Activated naive CD4-positive, alpha-beta T cell treated with anti-CD3 and anti-CD28 coated beads, Interleukin-2, amount 50 U/mL, for 24 hours (primary cell): Measurements from ENCODE around the gene QRICH2.

Source experiments
- H3K27ac Mint-ChIP-seq: one replicate; pipeline ENCODE4 v1.8.0; 2021; ENCODE audit warnings: mild to moderate bottlenecking, mixed read lengths
- H3K27me3 Mint-ChIP-seq: one replicate; pipeline ENCODE4 v1.8.0; 2021; ENCODE audit warnings: mixed read lengths
- H3K36me3 Mint-ChIP-seq: one replicate; pipeline ENCODE4 v1.8.0; 2021; ENCODE audit warnings: mixed read lengths
- H3K4me1 Mint-ChIP-seq: one replicate; pipeline ENCODE4 v1.8.0; 2021; ENCODE audit warnings: mixed read lengths
- H3K4me3 Mint-ChIP-seq: one replicate; pipeline ENCODE4 v1.8.0; 2021; ENCODE audit warnings: mild to moderate bottlenecking, mixed read lengths
- H3K9me3 Mint-ChIP-seq: one replicate; pipeline ENCODE4 v1.8.0; 2021; ENCODE audit warnings: mixed read lengths

The QRICH2 gene

GRCh38 chr17:76296889-76297288 is 11.2 kb downstream of the QRICH2 start:
- Mint-ChIP-seq H3K27ac (no peak overlapping the region), H3K27me3 (no peaks in the 10 kb centered on the region), H3K4me3 (no peak overlapping the region), H3K4me1 (peaks cover 4% of the 10 kb centered on the region), H3K36me3 (no peaks in the 10 kb centered on the region), H3K9me3 (no peaks in the 10 kb centered on the region)

GRCh38 chr17:76296186-76296585 is 11.9 kb downstream of the QRICH2 start:
- no peaks in the 10 kb centered on the region for H3K27me3 Mint-ChIP-seq

GRCh38 chr17:76293106-76293505 is 15.0 kb downstream of the QRICH2 start:
- H3K27ac Mint-ChIP-seq = no peak overlapping the region

More at GRCh38 chr17:76296186-76296585, 11.9 kb downstream of the QRICH2 start:
- H3K9me3 Mint-ChIP-seq = no peaks in the 10 kb centered on the region
- H3K27ac Mint-ChIP-seq = no peak overlapping the region
- H3K4me3 Mint-ChIP-seq = no peak overlapping the region
- peaks cover 4% of the 10 kb centered on the region for H3K4me1 Mint-ChIP-seq
- no peaks in the 10 kb centered on the region for H3K36me3 Mint-ChIP-seq

GRCh38 chr17:76292567-76292966 is 15.5 kb downstream of the QRICH2 start:
- H3K4me1 Mint-ChIP-seq = no peaks in the 10 kb centered on the region
- no peak overlapping the region for H3K4me3 Mint-ChIP-seq
- H3K27me3 Mint-ChIP-seq = no peaks in the 10 kb centered on the region
- no peaks in the 10 kb centered on the region for H3K9me3 Mint-ChIP-seq
- no peaks in the 10 kb centered on the region for H3K36me3 Mint-ChIP-seq
- H3K27ac Mint-ChIP-seq = no peak overlapping the region

More at GRCh38 chr17:76293106-76293505, 15.0 kb downstream of the QRICH2 start:
- H3K36me3 Mint-ChIP-seq = no peaks in the 10 kb centered on the region
- H3K27me3 Mint-ChIP-seq = no peaks in the 10 kb centered on the region
- H3K4me1 Mint-ChIP-seq = no peaks in the 10 kb centered on the region
- no peak overlapping the region for H3K4me3 Mint-ChIP-seq
- no peaks in the 10 kb centered on the region for H3K9me3 Mint-ChIP-seq

- H3K27me3 Mint-ChIP-seq = no peaks in the 10 kb centered on the region
- H3K36me3 Mint-ChIP-seq = no peaks in the 10 kb centered on the region
- H3K4me3 Mint-ChIP-seq = no peak overlapping the region
- H3K4me1 Mint-ChIP-seq = peaks cover 11% of the 10 kb centered on the region
- H3K27ac Mint-ChIP-seq = no peak overlapping the region
- H3K9me3 Mint-ChIP-seq = no peaks in the 10 kb centered on the region
Observed at GRCh38 chr17:76281573-76282371, 26.3 kb downstream of the QRICH2 start.

- H3K9me3 Mint-ChIP-seq = no peaks in the 10 kb centered on the region
- no peak overlapping the region for H3K27ac Mint-ChIP-seq
- no peaks in the 10 kb centered on the region for H3K36me3 Mint-ChIP-seq
- no peak overlapping the region for H3K4me3 Mint-ChIP-seq
- peaks cover 19% of the 10 kb centered on the region for H3K4me1 Mint-ChIP-seq
- H3K27me3 Mint-ChIP-seq = no peaks in the 10 kb centered on the region
Observed at GRCh38 chr17:76280650-76281049, 27.4 kb downstream of the QRICH2 start.

GRCh38 chr17:76279742-76280287 is 28.3 kb downstream of the QRICH2 start:
- Mint-ChIP-seq H3K27me3 (no peaks in the 10 kb centered on the region), H3K4me1 (peaks cover 25% of the 10 kb centered on the region), H3K4me3 (no peak overlapping the region), H3K9me3 (no peaks in the 10 kb centered on the region), H3K36me3 (no peaks in the 10 kb centered on the region), H3K27ac (no peak overlapping the region)

- H3K4me3 Mint-ChIP-seq = no peak overlapping the region
- H3K27me3 Mint-ChIP-seq = no peaks in the 10 kb centered on the region
- H3K27ac Mint-ChIP-seq = peak overlapping the region; percentile 30
- H3K4me1 Mint-ChIP-seq = peaks cover 31% of the 10 kb centered on the region
- no peaks in the 10 kb centered on the region for H3K36me3 Mint-ChIP-seq
- no peaks in the 10 kb centered on the region for H3K9me3 Mint-ChIP-seq
Observed at GRCh38 chr17:76278952-76279741, 28.9 kb downstream of the QRICH2 start.

- H3K4me3 Mint-ChIP-seq = no peak overlapping the region
- H3K27ac Mint-ChIP-seq = no peak overlapping the region
- no peaks in the 10 kb centered on the region for H3K9me3 Mint-ChIP-seq
- H3K36me3 Mint-ChIP-seq = no peaks in the 10 kb centered on the region
- H3K27me3 Mint-ChIP-seq = no peaks in the 10 kb centered on the region
- H3K4me1 Mint-ChIP-seq = peaks cover 36% of the 10 kb centered on the region
Observed at GRCh38 chr17:76278268-76278908, 29.7 kb downstream of the QRICH2 start.

- H3K4me3 Mint-ChIP-seq = no peak overlapping the region
- H3K9me3 Mint-ChIP-seq = no peaks in the 10 kb centered on the region
- no peaks in the 10 kb centered on the region for H3K36me3 Mint-ChIP-seq
- no peaks in the 10 kb centered on the region for H3K27me3 Mint-ChIP-seq
- H3K27ac Mint-ChIP-seq = peak overlapping the region; percentile 20
- peaks cover 43% of the 10 kb centered on the region for H3K4me1 Mint-ChIP-seq
Observed at GRCh38 chr17:76277300-76278267, 30.5 kb downstream of the QRICH2 start.

- H3K36me3 Mint-ChIP-seq = no peaks in the 10 kb centered on the region
- H3K27me3 Mint-ChIP-seq = no peaks in the 10 kb centered on the region
- H3K9me3 Mint-ChIP-seq = no peaks in the 10 kb centered on the region
- no peak overlapping the region for H3K4me3 Mint-ChIP-seq
- H3K27ac Mint-ChIP-seq = no peak overlapping the region
- peaks cover 43% of the 10 kb centered on the region for H3K4me1 Mint-ChIP-seq
Observed at GRCh38 chr17:76276461-76277299, 31.4 kb downstream of the QRICH2 start.

- Mint-ChIP-seq H3K27me3 (no peaks in the 10 kb centered on the region), H3K4me1 (peaks cover 46% of the 10 kb centered on the region), H3K4me3 (no peak overlapping the region), H3K9me3 (no peaks in the 10 kb centered on the region), H3K27ac (no peak overlapping the region), H3K36me3 (no peaks in the 10 kb centered on the region)
Observed at GRCh38 chr17:76276069-76276431, 32.0 kb downstream of the QRICH2 start.

GRCh38 chr17:76275382-76276068 is 32.6 kb downstream of the QRICH2 start:
- H3K36me3 Mint-ChIP-seq = no peaks in the 10 kb centered on the region
- H3K9me3 Mint-ChIP-seq = no peaks in the 10 kb centered on the region
- H3K4me3 Mint-ChIP-seq = no peak overlapping the region
- H3K4me1 Mint-ChIP-seq = peaks cover 51% of the 10 kb centered on the region
- H3K27me3 Mint-ChIP-seq = no peaks in the 10 kb centered on the region
- no peak overlapping the region for H3K27ac Mint-ChIP-seq
